ENCODE results near the gene POLR3B.

POLR3B gene

DNA sequence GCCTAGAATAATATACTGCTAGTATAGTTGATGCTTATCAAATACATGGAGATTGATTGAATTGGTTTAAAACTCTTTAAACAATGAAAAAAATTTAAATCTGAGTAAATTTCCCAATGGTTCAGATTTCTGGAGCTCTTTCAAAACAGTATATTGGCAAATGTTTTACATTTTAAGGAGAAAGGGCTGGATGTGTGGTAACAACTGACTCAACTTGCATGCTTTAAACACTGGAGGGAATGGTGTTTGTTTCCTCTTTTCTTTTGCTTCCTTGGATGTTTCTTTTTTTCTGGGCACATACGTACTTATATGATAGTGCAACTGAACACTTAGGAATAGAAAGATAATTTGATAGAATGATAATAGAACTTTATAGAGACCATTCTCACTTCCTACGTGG, 151.4 kb downstream of the POLR3B start:
- Histone ChIP-seq H3K4ac (ENCODE audit: low read depth, low read length) (no peak overlapping the region), H3K56ac (ENCODE audit: low read length) (no peak overlapping the region), H2BK15ac (replicated peaks; ENCODE audit: low read depth) (no peak overlapping the region), H3K79me2 (ENCODE audit: control insufficient read depth, insufficient read depth, low read length) (no peaks in the 10 kb centered on the region), H3K9ac (ENCODE audit: low read length) (no peak overlapping the region), H4K8ac (ENCODE audit: low read depth, low read length) (no peak overlapping the region), H3K27ac (ENCODE audit: low read depth, low read length) (no peak overlapping the region), H2BK5ac (ENCODE audit: low read length) (no peak overlapping the region), H3K4me3 (ENCODE audit: low read length) (no peak overlapping the region), H4K5ac (ENCODE audit: low read length) (no peak overlapping the region), H2AK5ac (ENCODE audit: low read length) (no peak overlapping the region), H3K18ac (ENCODE audit: low read length) (no peak overlapping the region), H3K36me3 (ENCODE audit: control insufficient read depth, insufficient read depth, low read length) (no peaks in the 10 kb centered on the region), H3K27me3 (ENCODE audit: insufficient read depth, low read length, poor library complexity) (no peaks in the 10 kb centered on the region), H3K79me1 (ENCODE audit: low read length) (no peaks in the 10 kb centered on the region), H2BK120ac (ENCODE audit: low read depth, low read length) (no peak overlapping the region), H3K23ac (ENCODE audit: low read length) (no peak overlapping the region), H3K4me1 (ENCODE audit: control insufficient read depth, low read depth, low read length) (no peaks in the 10 kb centered on the region), H3K4me2 (ENCODE audit: low read length) (no peak overlapping the region)
- WGBS (ENCODE audit: extremely low coverage, insufficient coverage, low lambda C conversion rate): no CpG with 5 or more reads among the region's 2 CpGs
- no peak for DNase-seq

- no peak overlapping the region for H4K5ac ChIP-seq (ENCODE audit: low read length)
- H2AK5ac ChIP-seq (ENCODE audit: low read length): no peak overlapping the region
- H3K36me3 ChIP-seq (ENCODE audit: control insufficient read depth, insufficient read depth, low read length): no peaks in the 10 kb centered on the region
- DNase-seq: no peak
- H3K4me1 ChIP-seq (ENCODE audit: control insufficient read depth, low read depth, low read length): no peaks in the 10 kb centered on the region
- no peaks in the 10 kb centered on the region for H3K79me2 ChIP-seq (ENCODE audit: control insufficient read depth, insufficient read depth, low read length)
- no CpG with 5 or more reads among the region's 5 CpGs for WGBS (ENCODE audit: extremely low coverage, insufficient coverage, low lambda C conversion rate)
- no peaks in the 10 kb centered on the region for H3K27me3 ChIP-seq (ENCODE audit: insufficient read depth, low read length, poor library complexity)
- no peak overlapping the region for H2BK120ac ChIP-seq (ENCODE audit: low read depth, low read length)
- H3K23ac ChIP-seq (ENCODE audit: low read length): no peak overlapping the region
- no peak overlapping the region for H3K4ac ChIP-seq (ENCODE audit: low read depth, low read length)
- no peak overlapping the region for H3K27ac ChIP-seq (ENCODE audit: low read depth, low read length)
- no peak overlapping the region for H2BK15ac ChIP-seq (replicated peaks; ENCODE audit: low read depth)
- no peak overlapping the region for H3K9ac ChIP-seq (ENCODE audit: low read length)
- no peak overlapping the region for H4K8ac ChIP-seq (ENCODE audit: low read depth, low read length)
- H2BK5ac ChIP-seq (ENCODE audit: low read length): no peak overlapping the region
- no peak overlapping the region for H3K18ac ChIP-seq (ENCODE audit: low read length)
- no peaks in the 10 kb centered on the region for H3K79me1 ChIP-seq (ENCODE audit: low read length)
- H3K56ac ChIP-seq (ENCODE audit: low read length): no peak overlapping the region
- no peak overlapping the region for H3K4me2 ChIP-seq (ENCODE audit: low read length)
- no peak overlapping the region for H3K4me3 ChIP-seq (ENCODE audit: low read length)
These were observed 153.8 kb downstream of the POLR3B start for GRCh38 chr12:106511365-106511764.

DNA sequence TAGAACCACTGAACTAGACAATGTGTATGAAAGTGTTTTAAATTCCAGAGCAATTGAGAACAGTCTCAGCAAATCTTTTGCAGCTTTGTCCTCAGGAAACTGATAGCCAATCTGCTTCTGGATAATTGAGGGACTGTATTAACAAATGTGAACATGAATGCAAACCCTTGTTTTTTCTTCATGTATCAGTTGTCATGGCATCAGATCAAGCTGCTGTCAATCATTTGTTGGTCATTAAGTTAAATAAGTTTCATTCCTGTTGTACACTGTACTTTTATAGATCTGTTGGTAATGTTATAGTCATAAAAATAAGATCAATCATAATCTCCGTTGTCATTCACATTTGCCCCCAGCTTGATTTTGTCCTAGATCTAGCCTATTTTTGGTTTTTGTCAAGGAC, 159.8 kb downstream of the POLR3B start:
- H3K9ac ChIP-seq (ENCODE audit: low read length): no peak overlapping the region
- H4K5ac ChIP-seq (ENCODE audit: low read length): no peak overlapping the region
- H3K27me3 ChIP-seq (ENCODE audit: insufficient read depth, low read length, poor library complexity): no peaks in the 10 kb centered on the region
- WGBS (ENCODE audit: extremely low coverage, insufficient coverage, low lambda C conversion rate): no CpG with 5 or more reads among the region's 1 CpG
- no peak overlapping the region for H2BK5ac ChIP-seq (ENCODE audit: low read length)
- H3K56ac ChIP-seq (ENCODE audit: low read length): no peak overlapping the region
- no peaks in the 10 kb centered on the region for H3K36me3 ChIP-seq (ENCODE audit: control insufficient read depth, insufficient read depth, low read length)
- H3K18ac ChIP-seq (ENCODE audit: low read length): no peak overlapping the region
- no peak overlapping the region for H3K4me3 ChIP-seq (ENCODE audit: low read length)
- H3K23ac ChIP-seq (ENCODE audit: low read length): no peak overlapping the region
- no peaks in the 10 kb centered on the region for H3K79me2 ChIP-seq (ENCODE audit: control insufficient read depth, insufficient read depth, low read length)
- H2BK15ac ChIP-seq (replicated peaks; ENCODE audit: low read depth): no peak overlapping the region
- no peak overlapping the region for H3K4me2 ChIP-seq (ENCODE audit: low read length)
- H4K8ac ChIP-seq (ENCODE audit: low read depth, low read length): no peak overlapping the region
- H2BK120ac ChIP-seq (ENCODE audit: low read depth, low read length): no peak overlapping the region
- no peak overlapping the region for H3K4ac ChIP-seq (ENCODE audit: low read depth, low read length)
- H3K27ac ChIP-seq (ENCODE audit: low read depth, low read length): no peak overlapping the region
- no peaks in the 10 kb centered on the region for H3K79me1 ChIP-seq (ENCODE audit: low read length)
- no peaks in the 10 kb centered on the region for H3K4me1 ChIP-seq (ENCODE audit: control insufficient read depth, low read depth, low read length)
- no peak overlapping the region for H2AK5ac ChIP-seq (ENCODE audit: low read length)
- no peak for DNase-seq

DNA sequence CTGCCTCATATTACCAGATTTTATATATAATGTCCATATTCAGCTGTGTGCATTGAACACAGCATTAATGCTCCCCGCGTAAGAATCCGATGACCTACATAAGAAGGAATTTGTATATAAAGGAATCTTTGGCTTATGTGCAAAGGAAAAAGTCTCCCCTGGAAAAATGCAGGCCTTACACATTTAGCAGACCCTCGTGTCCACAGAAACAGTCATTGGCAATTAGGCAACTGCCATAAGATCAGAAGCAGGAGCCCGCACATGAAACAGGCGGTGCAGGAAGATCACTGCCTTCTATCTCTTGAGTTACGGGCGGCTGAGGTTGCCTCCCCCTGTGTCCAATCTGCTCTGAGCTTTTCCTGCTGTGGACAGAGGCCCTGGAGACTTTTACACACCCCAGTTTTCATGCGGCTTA, 162.1 kb downstream of the POLR3B start:
- no peak overlapping the region for H3K4me2 ChIP-seq (ENCODE audit: low read length)

GRCh38 chr12:106521901-106522300, 164.4 kb downstream of the POLR3B start:
- H2BK15ac ChIP-seq (replicated peaks; ENCODE audit: low read depth): no peak overlapping the region
- no peaks in the 10 kb centered on the region for H3K79me2 ChIP-seq (ENCODE audit: control insufficient read depth, insufficient read depth, low read length)
- no peak overlapping the region for H3K4ac ChIP-seq (ENCODE audit: low read depth, low read length)
- H2BK5ac ChIP-seq (ENCODE audit: low read length): no peak overlapping the region
- DNase-seq: no peak
- H3K4me3 ChIP-seq (ENCODE audit: low read length): no peak overlapping the region
- H4K5ac ChIP-seq (ENCODE audit: low read length): no peak overlapping the region
- H2AK5ac ChIP-seq (ENCODE audit: low read length): no peak overlapping the region
- H3K9ac ChIP-seq (ENCODE audit: low read length): no peak overlapping the region
- no peaks in the 10 kb centered on the region for H3K36me3 ChIP-seq (ENCODE audit: control insufficient read depth, insufficient read depth, low read length)
- no peak overlapping the region for H3K27ac ChIP-seq (ENCODE audit: low read depth, low read length)
- no peak overlapping the region for H2BK120ac ChIP-seq (ENCODE audit: low read depth, low read length)
- no peak overlapping the region for H3K18ac ChIP-seq (ENCODE audit: low read length)
- H4K8ac ChIP-seq (ENCODE audit: low read depth, low read length): no peak overlapping the region
- no peak overlapping the region for H3K4me2 ChIP-seq (ENCODE audit: low read length)
- H3K27me3 ChIP-seq (ENCODE audit: insufficient read depth, low read length, poor library complexity): no peaks in the 10 kb centered on the region
- H3K79me1 ChIP-seq (ENCODE audit: low read length): no peaks in the 10 kb centered on the region
- no peaks in the 10 kb centered on the region for H3K4me1 ChIP-seq (ENCODE audit: control insufficient read depth, low read depth, low read length)
- H3K56ac ChIP-seq (ENCODE audit: low read length): no peak overlapping the region
- no peak overlapping the region for H3K23ac ChIP-seq (ENCODE audit: low read length)
- WGBS (ENCODE audit: extremely low coverage, insufficient coverage, low lambda C conversion rate): no CpG with 5 or more reads among the region's 4 CpGs

More for the DNA sequence above, 162.1 kb downstream of the POLR3B start:
- Histone ChIP-seq H4K5ac (ENCODE audit: low read length) (no peak overlapping the region), H3K36me3 (ENCODE audit: control insufficient read depth, insufficient read depth, low read length) (no peaks in the 10 kb centered on the region), H3K18ac (ENCODE audit: low read length) (no peak overlapping the region), H3K27ac (ENCODE audit: low read depth, low read length) (no peak overlapping the region), H2BK120ac (ENCODE audit: low read depth, low read length) (no peak overlapping the region), H3K4me1 (ENCODE audit: control insufficient read depth, low read depth, low read length) (no peaks in the 10 kb centered on the region), H3K79me2 (ENCODE audit: control insufficient read depth, insufficient read depth, low read length) (no peaks in the 10 kb centered on the region), H3K27me3 (ENCODE audit: insufficient read depth, low read length, poor library complexity) (no peaks in the 10 kb centered on the region), H2AK5ac (ENCODE audit: low read length) (no peak overlapping the region), H4K8ac (ENCODE audit: low read depth, low read length) (no peak overlapping the region), H3K4ac (ENCODE audit: low read depth, low read length) (no peak overlapping the region), H3K56ac (ENCODE audit: low read length) (no peak overlapping the region), H3K9ac (ENCODE audit: low read length) (no peak overlapping the region), H3K79me1 (ENCODE audit: low read length) (no peaks in the 10 kb centered on the region), H3K23ac (ENCODE audit: low read length) (no peak overlapping the region), H2BK5ac (ENCODE audit: low read length) (no peak overlapping the region), H3K4me3 (ENCODE audit: low read length) (no peak overlapping the region), H2BK15ac (replicated peaks; ENCODE audit: low read depth) (no peak overlapping the region)
- DNase-seq: no peak
- no CpG with 5 or more reads among the region's 9 CpGs for WGBS (ENCODE audit: extremely low coverage, insufficient coverage, low lambda C conversion rate)

GRCh38 chr12:106522708-106523107, 165.2 kb downstream of the POLR3B start:
- Histone ChIP-seq H3K4me3 (ENCODE audit: low read length) (no peak overlapping the region), H3K4me1 (ENCODE audit: control insufficient read depth, low read depth, low read length) (no peaks in the 10 kb centered on the region), H3K27me3 (ENCODE audit: insufficient read depth, low read length, poor library complexity) (no peaks in the 10 kb centered on the region), H3K36me3 (ENCODE audit: control insufficient read depth, insufficient read depth, low read length) (no peaks in the 10 kb centered on the region), H3K23ac (ENCODE audit: low read length) (no peak overlapping the region), H4K5ac (ENCODE audit: low read length) (no peak overlapping the region), H2BK15ac (replicated peaks; ENCODE audit: low read depth) (no peak overlapping the region), H3K79me2 (ENCODE audit: control insufficient read depth, insufficient read depth, low read length) (no peaks in the 10 kb centered on the region), H3K27ac (ENCODE audit: low read depth, low read length) (no peak overlapping the region), H4K8ac (ENCODE audit: low read depth, low read length) (no peak overlapping the region), H3K4ac (ENCODE audit: low read depth, low read length) (no peak overlapping the region), H3K56ac (ENCODE audit: low read length) (no peak overlapping the region), H3K4me2 (ENCODE audit: low read length) (no peak overlapping the region), H3K18ac (ENCODE audit: low read length) (no peak overlapping the region), H2BK5ac (ENCODE audit: low read length) (no peak overlapping the region), H3K79me1 (ENCODE audit: low read length) (no peaks in the 10 kb centered on the region), H2AK5ac (ENCODE audit: low read length) (no peak overlapping the region), H2BK120ac (ENCODE audit: low read depth, low read length) (no peak overlapping the region), H3K9ac (ENCODE audit: low read length) (no peak overlapping the region)
- WGBS (ENCODE audit: extremely low coverage, insufficient coverage, low lambda C conversion rate): no CpG with 5 or more reads among the region's 3 CpGs
- peak; percentile 11 for DNase-seq

All from mesendoderm (in vitro differentiated cells).